WTC11 (cell line): ENCODE results near the gene KCND3. TPM values are rescaled to one million over a fixed set of nuclear protein-coding genes. Genes with fewer than 3 reads are reported as not detected.

ENCODE experiments used
- ATAC-seq: fragments of 200-7000 bp; cut with Tn5 transposase; 2 replicates; pipeline ENCODE4 v1.10.0; 2021; ENCODE audit warnings: mild to moderate bottlenecking, moderate library complexity
- CTCF ChIA-PET: fragments of 300-600 bp; sonication (Branson Sonifier 250); formaldehyde crosslinking; loops from one replicate; lab custom pipeline; 2021; ENCODE audit warnings: antibody characterized with exemption; lab: Charles Lee
- POLR2A ChIA-PET: fragments of 350-600 bp; sonication (Branson Sonifier 250); formaldehyde crosslinking; loops from one replicate; lab custom pipeline; 2021; ENCODE audit warnings: antibody characterized with exemption; lab: Charles Lee
- DNase-seq: peaks from one replicate; pipeline ENCODE4 v3.0.0; 2021; ENCODE audit warnings: low spot score
- H3K27ac Mint-ChIP-seq: 2 replicates; pipeline ENCODE4 v1.8.0; 2021; ENCODE audit warnings: mixed read lengths
- H3K27me3 Mint-ChIP-seq: 2 replicates; pipeline ENCODE4 v1.8.0; 2021; ENCODE audit warnings: low read depth, mild to moderate bottlenecking, moderate library complexity, mixed read lengths
- H3K36me3 Mint-ChIP-seq: 2 replicates; pipeline ENCODE4 v1.8.0; 2021; ENCODE audit warnings: mixed read lengths
- H3K4me1 Mint-ChIP-seq: 2 replicates; pipeline ENCODE4 v1.8.0; 2022; ENCODE audit warnings: mixed read lengths
- H3K4me3 Mint-ChIP-seq: 2 replicates; pipeline ENCODE4 v1.8.0; 2021; ENCODE audit warnings: mild to moderate bottlenecking, moderate library complexity, mixed read lengths
- H3K9me3 Mint-ChIP-seq: 2 replicates; pipeline ENCODE4 v1.8.0; 2021; ENCODE audit warnings: mixed read lengths
- ARID4B ChIP-seq: sonication (generic); formaldehyde crosslinking; IDR thresholded peaks from 2 replicates; pipeline ENCODE4 v1.8.0; 2023; ENCODE audit warnings: missing genetic modification reagents, mild to moderate bottlenecking, borderline replicate concordance
- ETV6 ChIP-seq: sonication (generic); formaldehyde crosslinking; IDR thresholded peaks from 2 replicates; pipeline ENCODE4 v1.8.1; 2022; ENCODE audit warnings: mild to moderate bottlenecking, missing genetic modification reagents
- GTF2I ChIP-seq: fragments of 250-450 bp; sonication (Bioruptor Pico); conservative IDR thresholded peaks from 2 replicates; pipeline ENCODE4 v1.4.0; 2021; ENCODE audit warnings: mild to moderate bottlenecking
- MXD4 ChIP-seq: fragments of 250-450 bp; sonication (Bioruptor Pico); IDR thresholded peaks from 2 replicates; pipeline ENCODE4 v1.8.0; 2021; ENCODE audit warnings: mild to moderate bottlenecking, moderate library complexity, borderline replicate concordance
- NFE2L1 ChIP-seq: sonication (generic); formaldehyde crosslinking; IDR thresholded peaks from 2 replicates; pipeline ENCODE4 v1.8.1; 2023; ENCODE audit warnings: missing genetic modification reagents
- PREB ChIP-seq: sonication (generic); formaldehyde crosslinking; IDR thresholded peaks from 2 replicates; pipeline ENCODE4 v1.8.1; 2022; ENCODE audit warnings: mild to moderate bottlenecking, missing genetic modification reagents, moderate library complexity, borderline replicate concordance
- USF1 ChIP-seq: sonication (generic); formaldehyde crosslinking; IDR thresholded peaks from 2 replicates; pipeline ENCODE4 v1.8.0; 2022; ENCODE audit warnings: mild to moderate bottlenecking, missing genetic modification reagents
- USF2 ChIP-seq: sonication (generic); formaldehyde crosslinking; IDR thresholded peaks from 2 replicates; pipeline ENCODE4 v1.8.1; 2023; ENCODE audit warnings: mild to moderate bottlenecking, missing genetic modification reagents, moderate library complexity
- ZNF512 ChIP-seq: sonication (generic); formaldehyde crosslinking; IDR thresholded peaks from 2 replicates; pipeline ENCODE4 v1.8.1; 2022; ENCODE audit warnings: missing genetic modification reagents, borderline replicate concordance
- ZNF532 ChIP-seq: fragments of 250-450 bp; sonication (Bioruptor Pico); IDR thresholded peaks from 2 replicates; pipeline ENCODE4 v1.9.0; 2021; ENCODE audit warnings: mild to moderate bottlenecking, borderline replicate concordance
- total RNA-seq: library from RNA; stranded (reverse); gene quantifications from 3 replicates; pipeline ENCODE4 v1.2.3, GENCODE V29; 2021
- TF ChIP-seq, protein P1 (sequence below): sonication (generic); formaldehyde crosslinking; conservative IDR thresholded peaks from 2 replicates; pipeline ENCODE4 v1.8.1; 2023; ENCODE audit warnings: mild to moderate bottlenecking, low read depth, missing genetic modification reagents, moderate library complexity
- TF ChIP-seq, protein P2 (sequence below): sonication (generic); formaldehyde crosslinking; IDR thresholded peaks from 2 replicates; pipeline ENCODE4 v1.8.1; 2023; ENCODE audit warnings: mild to moderate bottlenecking, missing genetic modification reagents, moderate library complexity

The KCND3 gene
- total RNA-seq, 1 experiment from 2014 or later: 0.35 TPM

DNA sequence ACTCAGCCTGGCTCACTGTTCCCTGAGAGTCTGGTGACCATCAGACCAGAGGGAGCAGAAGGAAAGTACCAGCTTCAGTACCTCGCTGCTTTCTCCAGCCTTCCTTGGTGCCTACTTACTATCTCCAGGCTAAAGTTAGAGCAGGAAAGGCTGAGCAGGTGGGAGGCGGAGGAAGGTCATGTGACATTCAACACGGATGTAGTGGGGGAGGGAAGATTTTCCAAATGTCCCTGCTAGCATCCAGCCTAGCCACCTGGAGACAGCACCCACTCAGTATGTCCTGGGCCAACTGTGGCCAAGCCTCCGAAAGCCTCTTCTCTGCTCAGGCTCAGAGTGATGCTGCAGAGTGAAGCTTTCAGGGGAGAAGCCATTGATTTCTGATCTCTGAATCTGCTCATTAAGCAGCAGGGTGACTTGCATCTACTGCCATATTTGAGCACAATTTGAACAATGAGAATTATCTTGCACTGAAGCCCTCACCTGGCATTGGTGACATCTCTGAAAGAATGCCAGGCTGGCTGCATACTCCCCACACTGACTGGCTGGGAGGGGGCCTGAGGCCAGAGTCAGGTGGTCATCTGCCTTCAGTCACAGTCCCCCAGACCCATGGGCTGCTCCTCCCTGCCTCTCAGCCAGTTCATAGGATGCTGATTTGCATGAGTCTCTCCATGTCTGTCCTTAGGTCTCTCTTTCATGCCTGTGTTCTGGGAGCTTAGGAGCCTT is 86.2 kb downstream of the KCND3 start:
- no peak overlapping the region for H3K4me3 Mint-ChIP-seq
- POLR2A ChIA-PET: no interaction called here
- H3K27ac Mint-ChIP-seq: no peak overlapping the region
- CTCF ChIA-PET: no interaction called here
- DNase-seq (no peak), ATAC-seq (no peak)
- peaks cover 37% of the 10 kb centered on the region for H3K4me1 Mint-ChIP-seq
- peaks cover 31% of the 10 kb centered on the region for H3K27me3 Mint-ChIP-seq
- no peaks in the 10 kb centered on the region for H3K9me3 Mint-ChIP-seq
- TF ChIP-seq USF1 (peak; percentile 50), GTF2I (CRISPR knock-in tag) (no peak), ZNF532 (CRISPR knock-in tag) (no peak), USF2 (CRISPR knock-in tag) (peak; percentile 67)
- TF ChIP-seq, all 79 proteins: peak for 2
- no peaks in the 10 kb centered on the region for H3K36me3 Mint-ChIP-seq

GRCh38 chr1:111895469-111895868 is 94.0 kb downstream of the KCND3 start:
- Mint-ChIP-seq H3K4me1 (peaks cover 10% of the 10 kb centered on the region), H3K36me3 (no peaks in the 10 kb centered on the region), H3K27ac (no peak overlapping the region), H3K4me3 (no peak overlapping the region), H3K27me3 (no peaks in the 10 kb centered on the region), H3K9me3 (no peaks in the 10 kb centered on the region)
- ChIA-PET CTCF (interaction anchor here (1.0 kb wide), 1 partner anchor 97 kb away, joined by 3 read pairs; no protein-coding TSS in a partner anchor), POLR2A (no interaction called here)
- peak; percentile 41 for DNase-seq
- no peak for TF ChIP-seq NFE2L1 (CRISPR knock-in tag)
- TF ChIP-seq, protein P1, sequence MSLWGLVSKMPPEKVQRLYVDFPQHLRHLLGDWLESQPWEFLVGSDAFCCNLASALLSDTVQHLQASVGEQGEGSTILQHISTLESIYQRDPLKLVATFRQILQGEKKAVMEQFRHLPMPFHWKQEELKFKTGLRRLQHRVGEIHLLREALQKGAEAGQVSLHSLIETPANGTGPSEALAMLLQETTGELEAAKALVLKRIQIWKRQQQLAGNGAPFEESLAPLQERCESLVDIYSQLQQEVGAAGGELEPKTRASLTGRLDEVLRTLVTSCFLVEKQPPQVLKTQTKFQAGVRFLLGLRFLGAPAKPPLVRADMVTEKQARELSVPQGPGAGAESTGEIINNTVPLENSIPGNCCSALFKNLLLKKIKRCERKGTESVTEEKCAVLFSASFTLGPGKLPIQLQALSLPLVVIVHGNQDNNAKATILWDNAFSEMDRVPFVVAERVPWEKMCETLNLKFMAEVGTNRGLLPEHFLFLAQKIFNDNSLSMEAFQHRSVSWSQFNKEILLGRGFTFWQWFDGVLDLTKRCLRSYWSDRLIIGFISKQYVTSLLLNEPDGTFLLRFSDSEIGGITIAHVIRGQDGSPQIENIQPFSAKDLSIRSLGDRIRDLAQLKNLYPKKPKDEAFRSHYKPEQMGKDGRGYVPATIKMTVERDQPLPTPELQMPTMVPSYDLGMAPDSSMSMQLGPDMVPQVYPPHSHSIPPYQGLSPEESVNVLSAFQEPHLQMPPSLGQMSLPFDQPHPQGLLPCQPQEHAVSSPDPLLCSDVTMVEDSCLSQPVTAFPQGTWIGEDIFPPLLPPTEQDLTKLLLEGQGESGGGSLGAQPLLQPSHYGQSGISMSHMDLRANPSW (CRISPR knock-in tag): no peak
- peak; percentile 99 for TF ChIP-seq ETV6 (CRISPR knock-in tag)
- TF ChIP-seq ARID4B (CRISPR knock-in tag): no peak
- TF ChIP-seq, protein P2, sequence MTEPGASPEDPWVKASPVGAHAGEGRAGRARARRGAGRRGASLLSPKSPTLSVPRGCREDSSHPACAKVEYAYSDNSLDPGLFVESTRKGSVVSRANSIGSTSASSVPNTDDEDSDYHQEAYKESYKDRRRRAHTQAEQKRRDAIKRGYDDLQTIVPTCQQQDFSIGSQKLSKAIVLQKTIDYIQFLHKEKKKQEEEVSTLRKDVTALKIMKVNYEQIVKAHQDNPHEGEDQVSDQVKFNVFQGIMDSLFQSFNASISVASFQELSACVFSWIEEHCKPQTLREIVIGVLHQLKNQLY (CRISPR knock-in tag): no peak
- no peak for TF ChIP-seq MXD4 (CRISPR knock-in tag)
- no peak for TF ChIP-seq ZNF512 (CRISPR knock-in tag)
- TF ChIP-seq PREB (CRISPR knock-in tag): no peak
- peak; percentile 70 for ATAC-seq
